Measurements from ENCODE around the gene SELENOI. TPM values are rescaled to one million over a fixed set of nuclear protein-coding genes. Genes with fewer than 3 reads are reported as not detected.

SELENOI gene
- total RNA-seq, 2 experiments from 2014 or later: 27.7 to 31.5 TPM

- Histone ChIP-seq H3K4me1 (ENCODE audit: insufficient read depth, low read length) (peaks cover 2% of the 10 kb centered on the region), H3K4me3 (ENCODE audit: low read length) (no peak overlapping the region), H3K27me3 (ENCODE audit: control insufficient read depth in 1 of 2, insufficient read depth in 2 of 2, low read length in 2 of 2) (no peaks in the 10 kb centered on the region), H3K36me3 (ENCODE audit: insufficient read depth, low read length) (no peaks in the 10 kb centered on the region), H3K9me3 (ENCODE audit: control insufficient read depth in 1 of 2, insufficient read depth in 1 of 2, low read length in 2 of 2) (no peaks in the 10 kb centered on the region), H3K27ac (ENCODE audit: low read depth in 1 of 2, low read length in 2 of 2) (no peak overlapping the region)
- no peaks in the 10 kb centered on the region for H3K9me3 Mint-ChIP-seq
- H3K4me3 Mint-ChIP-seq: no peak overlapping the region
- ATAC-seq (ENCODE audit: poor library complexity) (no peak), DNase-seq (no peak)
- no peak for TF ChIP-seq CTCF (IDR thresholded peaks at IDR 0.05)
- ChIA-PET CTCF (no interaction called here), POLR2A (interaction anchor here (2.9 kb wide), 1 partner anchor 10 kb away, joined by 9 read pairs; the partner anchor contains the start of gene SELENOI)
- H3K27me3 Mint-ChIP-seq: no peaks in the 10 kb centered on the region
- H3K4me1 Mint-ChIP-seq (ENCODE audit: low read depth): peaks cover 5% of the 10 kb centered on the region
- no peaks in the 10 kb centered on the region for H3K36me3 Mint-ChIP-seq (ENCODE audit: low read depth)
- intact Hi-C loops (cut with DNase I, micrococcal nuclease): no loop called here
- no peak overlapping the region for H3K27ac Mint-ChIP-seq
These were observed 10.7 kb upstream of the SELENOI start for GRCh38 chr2:26335231-26335630.

GRCh38 chr2:26336719-26337118 lies 9.2 kb upstream of the SELENOI start:
- Histone ChIP-seq H3K4me1 (ENCODE audit: insufficient read depth, low read length) (no peaks in the 10 kb centered on the region), H3K27ac (ENCODE audit: low read depth in 1 of 2, low read length in 2 of 2) (no peak overlapping the region), H3K27me3 (ENCODE audit: control insufficient read depth in 1 of 2, insufficient read depth in 2 of 2, low read length in 2 of 2) (no peaks in the 10 kb centered on the region), H3K36me3 (ENCODE audit: insufficient read depth, low read length) (no peaks in the 10 kb centered on the region), H3K4me3 (ENCODE audit: low read length) (no peak overlapping the region), H3K9me3 (ENCODE audit: control insufficient read depth in 1 of 2, insufficient read depth in 1 of 2, low read length in 2 of 2) (no peaks in the 10 kb centered on the region)
- peaks cover 4% of the 10 kb centered on the region for H3K4me1 Mint-ChIP-seq (ENCODE audit: low read depth)
- H3K27me3 Mint-ChIP-seq: no peaks in the 10 kb centered on the region
- H3K9me3 Mint-ChIP-seq: no peaks in the 10 kb centered on the region
- no peaks in the 10 kb centered on the region for H3K36me3 Mint-ChIP-seq (ENCODE audit: low read depth)
- ChIA-PET CTCF (interaction anchor here (0.6 kb wide), 1 partner anchor 1374 kb away, joined by 3 read pairs; no protein-coding TSS in a partner anchor), POLR2A (interaction anchor here (0.8 to 2.9 kb wide), 2 partner anchors 9 to 61 kb away, joined by 3 to 9 read pairs; partner anchors contain the start of gene SELENOI)
- TF ChIP-seq CTCF (IDR thresholded peaks at IDR 0.05): no peak
- DNase-seq (no peak), ATAC-seq (ENCODE audit: poor library complexity) (no peak)
- no peak overlapping the region for H3K4me3 Mint-ChIP-seq
- H3K27ac Mint-ChIP-seq: no peak overlapping the region
- intact Hi-C loops (cut with DNase I, micrococcal nuclease): no loop called here

- Histone ChIP-seq H3K27ac (ENCODE audit: low read depth in 1 of 2, low read length in 2 of 2) (no peak overlapping the region), H3K36me3 (ENCODE audit: insufficient read depth, low read length) (no peaks in the 10 kb centered on the region), H3K27me3 (ENCODE audit: control insufficient read depth in 1 of 2, insufficient read depth in 2 of 2, low read length in 2 of 2) (no peaks in the 10 kb centered on the region), H3K9me3 (ENCODE audit: control insufficient read depth in 1 of 2, insufficient read depth in 1 of 2, low read length in 2 of 2) (no peaks in the 10 kb centered on the region), H3K4me3 (ENCODE audit: low read length) (no peak overlapping the region), H3K4me1 (ENCODE audit: insufficient read depth, low read length) (no peaks in the 10 kb centered on the region)
- Mint-ChIP-seq H3K4me1 (ENCODE audit: low read depth) (peaks cover 4% of the 10 kb centered on the region), H3K27ac (no peak overlapping the region), H3K9me3 (no peaks in the 10 kb centered on the region), H3K27me3 (no peaks in the 10 kb centered on the region), H3K4me3 (no peak overlapping the region), H3K36me3 (ENCODE audit: low read depth) (no peaks in the 10 kb centered on the region)
- ATAC-seq (ENCODE audit: poor library complexity) (no peak), DNase-seq (no peak)
- POLR2A ChIA-PET: interaction anchor here (0.8 to 2.9 kb wide), 2 partner anchors 8 to 60 kb away, joined by 3 to 9 read pairs; partner anchors contain the start of gene SELENOI
- no peak for TF ChIP-seq CTCF (IDR thresholded peaks at IDR 0.05)
- CTCF ChIA-PET: no interaction called here
- intact Hi-C loops (cut with DNase I, micrococcal nuclease): no loop called here
These were observed 8.6 kb upstream of the SELENOI start for GRCh38 chr2:26337298-26337697.

Data from CD4-positive, alpha-beta T cell (primary cell).